GM18907 (cell line): ENCODE measurements around the gene SORCS2.
"Not testable (repeated sequence)": the region's sequence is repeated elsewhere in the genome, so short reads cannot be mapped to it uniquely, and the experiment has no call there.

ENCODE experiments used
- ATAC-seq: cut with Tn5 transposase; IDR thresholded peaks from one replicate; pipeline ENCODE4 v1.9.1; 2021; ENCODE audit warnings: mild to moderate bottlenecking, moderate library complexity; ENCODE audit not compliant: unreplicated experiment

SORCS2 gene

DNA sequence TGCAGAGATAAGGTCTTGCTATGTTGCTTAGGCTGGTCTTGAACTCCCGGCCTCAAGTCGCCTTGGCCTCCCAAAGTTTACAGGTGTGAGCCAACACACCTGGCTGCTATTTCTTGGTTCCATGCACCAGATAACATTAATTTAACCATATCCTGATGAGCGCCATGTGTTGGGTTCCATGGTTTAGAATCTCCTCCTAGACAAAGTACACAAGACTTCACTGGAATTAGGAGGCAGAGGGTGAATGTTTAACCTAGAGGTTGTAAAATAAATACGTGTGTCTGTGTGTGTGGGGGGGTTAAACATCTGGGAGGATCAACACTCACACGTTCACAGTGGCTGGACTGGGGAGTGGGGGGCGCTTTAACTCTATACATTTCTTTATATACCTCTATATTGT is 32.4 kb upstream of the SORCS2 start:
- no peak for ATAC-seq

DNA sequence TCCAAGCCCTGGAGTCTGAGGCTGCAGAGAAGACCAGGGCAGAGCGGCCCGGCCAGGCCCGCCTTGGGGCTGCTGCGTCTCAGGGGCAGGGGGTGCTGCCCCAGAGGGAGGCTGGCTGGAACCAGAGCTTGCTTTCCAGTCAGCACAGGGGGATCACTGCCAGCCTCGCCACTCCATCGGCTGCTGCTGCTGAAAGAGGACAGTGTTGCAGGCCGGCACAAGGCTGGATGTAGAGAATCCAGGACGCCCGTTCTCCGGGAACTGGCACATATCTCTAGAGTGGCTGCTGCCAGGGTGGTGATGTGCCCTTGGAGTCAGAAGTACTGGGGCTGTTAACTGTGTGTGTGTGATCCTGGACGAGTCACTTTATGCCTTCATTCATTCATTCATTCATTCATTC is 31.9 kb upstream of the SORCS2 start:
- no peak for ATAC-seq

DNA sequence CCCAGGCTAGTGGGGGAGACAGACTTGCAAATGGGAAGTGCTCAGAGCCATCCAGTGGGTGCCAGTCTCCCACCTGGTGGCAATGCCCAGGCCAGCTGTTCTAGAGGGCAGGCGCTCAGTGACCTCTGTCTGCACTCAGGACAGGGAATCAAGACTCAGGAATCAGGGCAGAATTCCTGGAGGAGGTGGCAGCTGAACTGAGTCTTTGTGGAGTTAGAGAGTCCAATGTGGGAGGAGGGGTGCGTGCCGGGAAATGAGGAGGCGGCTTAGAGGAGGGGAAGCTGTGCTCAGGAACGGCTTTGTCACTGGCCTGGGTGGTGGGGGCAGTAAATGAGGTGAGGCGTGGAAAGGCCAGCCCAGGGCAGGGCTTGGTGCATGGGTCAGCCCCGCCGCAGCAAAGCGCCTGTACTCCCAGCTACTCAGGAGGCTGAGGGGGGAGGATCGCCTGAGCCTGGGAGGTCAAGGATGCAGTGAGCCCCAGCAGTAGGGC is 31.3 kb upstream of the SORCS2 start:
- ATAC-seq = no peak

DNA sequence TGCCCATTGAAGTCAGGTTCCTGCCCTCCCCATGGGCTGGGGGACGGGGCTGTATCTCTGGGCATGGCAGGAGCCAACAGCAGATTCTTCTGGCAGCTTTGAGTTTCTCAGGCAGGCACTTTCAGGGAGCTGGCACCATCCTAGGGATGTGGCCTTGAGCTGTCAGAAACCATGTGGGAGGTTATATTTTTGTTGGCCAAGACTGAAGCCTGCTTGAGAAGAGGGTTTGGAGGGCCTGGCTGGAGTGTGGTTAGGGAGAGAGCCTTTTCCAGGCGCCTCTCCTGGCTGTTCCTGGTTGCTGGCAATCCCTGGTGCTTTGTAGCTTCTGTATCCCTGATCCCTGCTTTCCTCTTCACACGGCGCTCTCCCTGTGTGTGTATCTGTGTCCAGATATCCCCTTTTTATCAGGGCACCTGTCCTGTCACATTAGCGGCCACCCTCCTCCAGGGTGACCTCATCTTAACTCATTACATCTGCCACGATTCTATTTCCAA is 30.6 kb upstream of the SORCS2 start:
- no peak for ATAC-seq

DNA sequence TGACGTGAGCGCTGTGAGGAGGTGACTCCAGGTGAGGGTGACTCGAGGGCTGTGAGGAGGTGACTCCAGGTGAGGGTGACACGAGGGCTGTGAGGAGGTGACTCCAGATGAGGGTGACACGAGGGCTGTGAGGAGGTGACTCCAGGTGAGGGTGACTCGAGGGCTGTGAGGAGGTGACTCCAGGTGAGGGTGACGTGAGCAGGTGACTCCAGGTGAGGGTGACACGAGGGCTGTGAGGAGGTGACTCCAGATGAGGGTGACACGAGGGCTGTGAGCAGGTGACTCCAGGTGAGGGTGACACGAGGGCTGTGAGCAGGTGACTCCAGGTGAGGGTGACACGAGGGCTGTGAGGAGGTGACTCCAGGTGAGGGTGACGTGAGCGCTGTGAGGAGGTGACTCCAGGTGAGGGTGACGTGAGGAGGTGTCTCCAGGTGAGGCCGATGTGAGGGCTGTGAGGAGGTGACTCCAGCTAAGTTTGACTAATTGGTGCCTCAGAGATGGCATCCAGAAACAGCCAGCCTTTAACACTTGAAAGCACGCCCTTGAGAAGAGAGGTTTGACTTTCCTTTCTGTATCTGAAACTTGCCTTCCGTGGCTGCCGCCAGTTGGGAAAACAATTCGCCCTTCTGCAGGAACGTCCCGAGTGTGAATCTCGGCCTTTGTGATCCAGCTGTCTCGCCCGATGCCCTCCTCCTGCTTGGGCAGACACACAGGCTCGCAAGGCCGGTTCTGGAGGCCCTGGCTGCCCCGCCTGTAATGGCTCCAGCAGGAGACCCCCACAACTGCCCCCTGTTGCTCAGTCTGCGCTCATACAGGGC is 27.1 kb upstream of the SORCS2 start:
- not testable (repeated sequence) for ATAC-seq

DNA sequence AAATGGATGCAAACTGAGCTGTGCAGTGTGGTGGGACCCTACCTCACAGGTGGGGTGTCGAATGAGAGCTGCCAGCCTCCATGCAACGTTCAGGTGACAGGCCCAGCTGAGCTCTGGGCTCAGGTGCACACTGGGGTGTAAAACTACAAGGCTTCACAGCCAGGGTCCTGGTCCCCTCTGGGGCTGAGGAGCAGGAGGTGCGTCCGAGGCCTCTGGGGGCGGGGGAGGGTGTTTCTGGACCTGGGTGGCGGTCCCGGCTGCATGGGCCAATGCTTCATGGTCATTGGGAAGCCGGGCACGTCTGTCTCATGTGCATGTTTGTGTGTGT is 26.5 kb upstream of the SORCS2 start:
- ATAC-seq = no peak

DNA sequence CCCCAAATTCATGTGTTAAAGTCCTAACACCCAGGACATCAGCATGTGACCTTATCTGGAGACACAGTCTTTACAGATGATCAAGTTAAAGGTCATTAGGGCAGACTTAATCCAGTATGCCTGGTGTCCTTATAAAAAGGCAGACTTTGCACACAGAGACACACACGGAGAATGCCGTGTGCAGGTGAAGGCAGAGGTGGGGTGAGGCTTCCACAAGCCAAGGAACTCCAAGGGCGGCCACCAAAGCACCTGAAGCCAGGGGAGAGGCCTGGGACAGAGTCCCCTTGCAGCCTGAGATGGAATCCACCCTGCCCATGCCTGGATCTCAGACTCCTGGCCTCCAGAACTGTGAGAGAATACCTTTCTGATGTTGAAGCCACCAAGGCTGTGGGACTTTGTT is 26.1 kb upstream of the SORCS2 start:
- ATAC-seq = no peak

DNA sequence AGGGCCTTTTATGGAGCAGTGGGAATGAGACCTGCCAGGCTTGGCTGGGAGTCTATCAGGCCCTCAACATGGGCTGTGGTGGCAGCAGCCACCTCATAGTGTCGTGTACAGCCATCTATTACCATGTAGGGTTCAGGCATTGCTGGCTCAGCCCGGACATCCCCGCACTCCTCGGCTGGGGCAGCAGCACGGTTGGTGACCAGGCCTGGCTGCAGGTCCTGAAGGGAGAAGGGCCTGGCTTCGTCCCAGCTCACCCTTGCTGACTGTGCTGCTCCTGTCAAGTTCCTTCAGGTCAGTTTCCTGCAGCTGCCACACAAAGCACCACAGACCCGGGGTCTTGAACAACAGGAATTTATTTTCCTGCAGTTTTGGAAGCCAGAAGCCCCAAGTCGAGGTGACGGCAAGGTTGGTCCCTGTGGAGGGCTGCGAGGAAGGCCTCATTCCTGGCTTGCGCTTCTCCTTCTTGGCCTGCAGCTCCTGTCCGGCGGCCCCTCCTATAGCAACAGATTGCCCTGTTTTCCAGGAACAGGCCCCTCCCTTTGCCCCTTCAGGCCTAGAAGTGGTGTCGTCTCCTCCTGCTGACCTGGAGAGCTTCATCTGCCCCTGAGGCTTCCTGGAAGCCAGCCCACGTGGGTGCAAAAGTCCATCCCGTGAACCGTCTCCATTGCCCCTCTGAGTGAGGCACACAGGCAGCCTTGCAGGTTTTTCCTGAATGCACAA is 25.2 kb upstream of the SORCS2 start:
- ATAC-seq = no peak

DNA sequence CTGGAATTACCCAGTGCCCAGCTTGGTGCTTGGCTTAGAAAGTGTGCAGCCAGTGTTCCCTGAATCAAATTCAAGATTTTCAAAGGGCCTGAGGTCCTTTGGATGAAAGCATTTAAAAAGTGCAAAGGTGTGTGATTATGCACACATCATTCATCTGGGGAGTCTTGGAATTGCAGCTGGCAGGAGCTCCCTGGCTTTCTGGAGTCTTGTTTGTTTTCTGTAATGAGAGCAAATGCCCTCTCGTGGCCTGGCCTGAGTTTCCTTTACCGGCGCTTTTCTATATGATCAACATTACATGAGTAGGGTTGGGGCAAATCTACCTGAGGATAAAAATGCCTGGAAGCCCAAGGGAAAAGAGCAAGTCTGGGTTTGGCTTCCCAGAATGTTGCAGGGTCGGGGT is 24.6 kb upstream of the SORCS2 start:
- no peak for ATAC-seq

DNA sequence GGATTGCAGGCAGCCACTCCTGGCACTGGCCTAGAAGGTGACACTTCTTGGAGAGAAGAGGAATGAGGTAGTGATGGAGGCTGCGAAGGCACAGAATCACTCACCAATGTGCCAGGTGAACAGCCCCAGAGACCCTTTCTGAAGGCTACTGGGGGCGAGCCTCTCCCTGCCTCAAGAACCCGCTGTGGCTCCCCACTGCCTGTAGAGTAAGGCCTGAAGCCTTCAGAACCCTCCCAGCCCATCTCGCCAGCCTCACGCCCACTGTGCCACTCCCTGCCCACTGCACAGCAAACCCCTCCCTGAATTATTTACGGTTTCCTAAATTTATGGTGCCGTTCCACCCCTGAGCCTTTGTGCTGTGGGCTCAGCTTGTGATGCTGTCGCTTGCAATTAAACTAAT is 24.2 kb upstream of the SORCS2 start:
- ATAC-seq = no peak

DNA sequence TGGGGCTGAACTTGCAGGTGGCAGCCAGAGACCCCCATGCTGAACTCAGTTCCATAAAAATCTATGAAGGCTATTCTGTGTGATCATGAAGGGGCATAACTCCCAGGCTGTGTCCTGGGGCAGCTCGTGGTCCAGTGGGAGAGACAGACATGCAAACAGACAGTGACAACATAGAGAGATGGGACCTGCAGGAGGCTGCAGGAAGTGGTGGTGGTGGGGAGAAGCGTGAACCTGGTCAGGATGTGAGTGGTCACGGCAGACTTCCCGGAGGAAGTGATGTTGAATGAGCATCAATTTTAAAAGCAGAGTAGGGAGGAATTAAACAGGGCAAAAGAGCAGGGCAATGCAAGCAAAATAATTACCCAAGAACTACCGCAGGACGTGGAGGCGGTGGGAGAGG is 23.2 kb upstream of the SORCS2 start:
- no peak for ATAC-seq

DNA sequence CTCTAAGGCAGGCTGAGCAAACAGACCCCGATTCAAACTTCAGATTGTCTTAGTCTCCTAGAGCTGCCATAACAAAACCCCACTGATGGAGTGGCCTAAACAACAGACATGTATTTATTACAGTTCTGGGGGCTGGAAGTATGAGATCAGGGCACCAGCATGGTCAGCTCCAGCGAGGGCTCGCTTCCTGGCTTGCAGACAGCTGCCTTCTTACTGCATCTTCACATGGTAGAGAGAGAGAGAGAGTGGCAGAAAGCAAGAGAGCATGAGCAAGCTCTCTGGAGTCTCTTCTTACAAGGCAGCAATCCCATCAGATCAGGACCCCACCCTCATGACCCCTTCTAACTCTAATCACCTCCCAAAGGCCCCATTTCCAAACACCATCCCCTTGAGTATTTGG is 22.3 kb upstream of the SORCS2 start:
- ATAC-seq = no peak

DNA sequence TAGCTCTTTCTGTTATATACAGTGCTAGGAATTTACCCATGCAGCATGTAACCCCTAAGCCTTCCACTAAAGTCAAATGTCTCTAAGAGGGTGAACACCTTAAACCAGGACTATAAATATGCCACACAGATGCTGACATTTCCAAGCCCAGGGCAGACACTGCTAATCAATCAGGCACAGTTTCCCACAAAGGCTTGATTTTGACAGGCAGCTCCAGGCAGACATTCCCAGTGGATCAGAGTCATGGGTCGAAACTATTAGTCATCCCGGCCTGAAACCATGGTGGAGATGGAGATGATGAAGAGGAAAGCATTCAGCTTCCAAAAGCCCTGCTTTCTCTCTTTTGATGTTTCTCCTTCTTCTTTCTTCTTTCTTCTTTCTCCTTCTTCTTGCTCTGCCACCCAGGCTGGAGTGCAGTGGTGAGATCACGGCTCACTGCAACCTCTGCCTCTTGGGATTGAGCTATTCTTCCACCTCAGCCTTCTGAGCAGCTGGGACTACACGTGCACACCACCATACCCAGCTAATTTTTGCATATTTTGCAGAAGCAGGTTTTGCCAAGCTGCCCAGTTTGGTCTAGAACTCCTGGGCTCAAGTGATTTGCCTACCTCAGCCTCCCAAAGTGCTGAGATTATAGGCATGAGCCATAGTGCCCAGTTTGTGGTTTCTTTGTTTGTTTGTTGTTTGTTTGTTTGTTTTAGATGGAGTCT is 21.0 kb upstream of the SORCS2 start:
- ATAC-seq = no peak

DNA sequence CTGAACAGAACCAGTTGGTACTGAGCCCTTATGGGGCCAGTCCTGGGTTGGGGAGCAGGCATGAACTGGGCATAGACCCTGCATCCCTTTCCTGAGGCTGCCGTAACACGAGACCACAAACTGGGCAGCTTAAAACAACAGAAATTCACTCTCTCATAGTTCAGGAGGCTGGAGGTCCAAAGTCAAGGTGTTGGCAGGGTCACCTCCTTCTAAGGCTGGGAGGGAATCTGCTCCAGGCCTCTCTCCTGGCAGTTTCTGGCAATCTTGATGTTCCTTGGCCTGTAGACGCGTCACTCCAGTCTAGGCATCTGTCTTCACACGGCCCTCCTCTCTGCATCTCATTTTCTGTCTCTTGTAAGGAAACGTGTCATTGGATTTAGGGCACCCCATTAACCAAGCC is 19.8 kb upstream of the SORCS2 start:
- no peak for ATAC-seq

DNA sequence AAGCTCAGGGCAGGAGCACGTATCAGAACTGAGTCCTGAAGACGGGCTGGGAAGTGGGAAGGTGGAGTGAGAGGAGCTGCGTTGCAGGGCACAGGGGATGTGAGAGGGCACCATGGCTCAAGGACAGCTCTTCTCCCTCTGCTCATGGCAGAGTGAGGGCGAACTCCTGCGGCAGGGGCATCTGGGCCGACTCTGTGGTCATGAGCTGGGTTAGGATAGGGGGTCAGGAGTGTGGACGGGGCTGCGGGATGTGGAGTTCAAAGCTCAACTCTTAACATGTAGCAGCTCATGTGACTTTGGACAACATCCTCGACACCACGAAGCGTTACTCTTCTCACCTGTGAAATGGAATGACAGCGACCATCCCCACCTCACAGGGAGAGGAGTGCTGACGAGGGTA is 19.4 kb upstream of the SORCS2 start:
- no peak for ATAC-seq

DNA sequence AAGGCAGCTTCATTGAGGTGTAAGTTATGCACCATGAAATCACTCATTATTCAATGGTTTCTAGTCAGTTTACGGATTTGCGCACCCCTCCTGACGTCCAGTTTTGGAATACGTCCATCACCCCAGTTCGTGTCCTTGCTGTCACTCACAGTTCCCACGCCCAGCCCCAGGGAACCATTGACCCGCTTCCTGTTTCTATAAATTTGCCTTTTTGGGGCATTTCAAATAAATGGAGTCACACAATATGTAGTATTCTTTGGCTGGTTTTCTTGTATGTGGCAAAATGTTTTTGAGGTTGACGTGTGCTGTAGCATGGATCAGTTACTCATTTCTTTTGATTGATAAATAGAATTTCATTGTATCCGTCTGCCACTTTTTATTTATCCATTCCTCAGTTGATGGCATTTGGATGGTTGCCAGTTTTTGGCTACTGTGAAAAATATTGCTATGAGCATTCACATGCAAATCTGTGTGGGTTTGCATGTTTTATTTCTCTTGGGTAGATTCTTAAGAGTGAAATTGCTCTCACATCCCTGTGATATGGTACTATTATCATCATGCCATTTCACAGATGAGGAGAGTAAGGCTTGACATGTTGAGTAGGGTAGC is 18.4 kb upstream of the SORCS2 start:
- ATAC-seq = no peak

DNA sequence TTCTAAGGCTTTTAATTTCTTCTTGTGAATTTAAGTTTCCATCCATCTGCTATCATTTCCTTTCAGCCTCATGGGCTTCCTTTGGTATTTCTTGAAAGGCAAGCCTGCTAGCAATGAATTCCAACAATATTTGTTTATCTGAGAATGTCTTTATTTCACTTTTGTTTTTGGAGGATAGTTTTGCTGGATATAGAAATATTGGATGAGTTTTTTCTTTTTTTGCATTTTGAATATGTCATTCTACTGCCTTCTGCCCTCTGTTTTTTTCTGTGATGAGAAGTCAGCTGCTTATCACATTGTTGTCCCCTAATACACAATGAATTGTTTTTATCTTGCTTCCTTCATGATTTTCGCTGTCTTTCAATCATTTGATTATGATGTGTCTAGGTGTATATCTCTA is 13.2 kb upstream of the SORCS2 start:
- ATAC-seq = no peak

DNA sequence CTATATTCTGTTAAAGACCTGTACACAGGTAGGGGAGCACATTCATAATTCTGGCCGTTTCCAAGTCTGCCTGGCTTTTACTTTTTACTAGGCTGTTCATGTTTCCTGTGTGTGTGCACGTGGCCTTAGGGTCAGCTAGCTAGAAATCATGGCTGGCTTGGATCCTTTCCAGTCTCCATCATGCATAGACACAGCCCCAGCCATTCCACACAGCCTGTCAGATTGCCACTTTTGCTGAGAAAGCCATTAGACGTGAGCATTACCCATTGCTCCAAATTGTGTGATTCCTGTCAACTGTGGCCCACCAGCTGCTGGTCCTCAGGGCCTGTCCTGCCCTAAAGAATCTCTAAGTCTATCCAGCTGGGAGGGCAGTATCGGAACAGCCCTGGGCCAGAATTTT is 11.4 kb upstream of the SORCS2 start:
- no peak for ATAC-seq

DNA sequence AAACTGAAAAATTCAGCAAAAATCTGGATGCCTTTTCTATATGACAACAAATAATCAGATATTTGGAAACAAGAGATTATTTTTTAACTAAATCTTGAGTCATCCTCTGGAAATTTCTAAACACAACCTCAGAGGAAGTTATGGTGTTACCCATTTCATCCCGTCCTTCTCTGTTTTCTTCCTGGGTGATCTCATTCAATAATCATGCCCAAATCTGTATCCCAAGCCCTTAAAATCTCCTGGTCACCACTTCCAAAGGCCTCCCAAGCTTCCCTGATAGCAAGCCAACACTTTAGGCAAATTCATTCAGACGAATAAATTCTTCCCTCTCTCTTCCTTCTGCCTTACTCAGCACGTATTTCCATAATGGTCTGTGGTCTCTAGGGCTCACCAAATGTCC is 9.7 kb upstream of the SORCS2 start:
- ATAC-seq = no peak

DNA sequence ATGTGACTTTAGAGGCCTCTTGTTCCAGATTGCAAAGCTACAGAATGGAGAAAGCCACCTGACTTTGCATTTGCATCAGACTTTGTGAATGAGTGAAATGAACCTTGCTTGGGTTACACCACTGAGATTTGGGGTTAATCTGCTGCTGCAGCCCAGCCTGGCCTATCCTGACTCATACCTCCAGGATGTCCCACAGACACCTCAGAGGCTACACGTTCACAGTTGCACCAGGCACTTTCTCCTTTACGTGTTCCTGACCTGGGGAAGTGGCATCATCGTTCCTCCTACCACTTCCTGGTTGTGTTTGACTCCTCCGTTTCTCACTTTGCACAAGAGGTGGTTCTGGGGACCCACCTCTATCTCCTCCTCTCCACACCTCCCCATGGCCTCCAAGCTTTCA is 9.2 kb upstream of the SORCS2 start:
- ATAC-seq = no peak

DNA sequence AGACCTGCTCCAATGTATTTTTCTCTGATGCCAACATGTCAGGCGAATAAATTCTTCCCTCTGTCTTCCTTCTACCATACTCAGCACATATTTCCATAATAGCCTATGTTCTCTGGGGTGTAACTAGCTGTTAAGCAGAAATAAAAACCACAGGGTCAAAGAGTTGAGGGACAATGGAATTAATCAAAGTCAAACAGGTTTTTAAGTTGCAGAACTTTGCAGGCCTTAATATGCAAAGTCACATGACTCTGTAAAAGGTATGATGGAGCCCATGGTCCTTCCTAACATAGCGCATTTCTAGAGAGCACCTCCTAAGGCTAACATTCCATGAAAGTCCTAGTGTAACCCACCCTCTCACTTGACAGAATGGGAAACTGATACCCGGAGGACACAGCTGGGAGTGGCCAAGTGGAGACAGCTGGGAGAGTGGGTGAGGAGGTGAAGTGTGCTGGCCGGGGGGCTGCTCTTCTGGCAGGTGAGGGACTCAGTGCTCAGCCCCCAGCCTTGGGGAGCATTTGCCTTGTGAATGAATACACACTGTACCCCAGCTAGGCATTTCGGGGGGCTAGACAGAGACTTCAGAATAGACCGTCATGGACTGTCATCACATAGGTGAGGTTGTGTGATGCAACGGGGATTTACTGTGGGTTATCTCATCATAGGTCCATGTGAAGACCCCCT is 8.4 kb upstream of the SORCS2 start:
- ATAC-seq = no peak
